Uterus (tissue), 2 donors: ENCODE measurements around the gene HMGXB3.

Experiments
- POLR2A ChIP-seq, 2 donors: fragments of 450-650 bp; IDR thresholded peaks; one replicate each; pipeline ENCODE4 v1.6.1; 2016; ENCODE audit warnings: antibody characterized with exemption in 2 of 2, mild to moderate bottlenecking in 1 of 2, moderate library complexity in 1 of 2
- TF ChIP-seq, protein P1 (sequence below), 4 experiments: fragments of 200-600 bp in 2 of 4; fragments of 450-650 bp in 2 of 4; sonication (generic) in 2 of 4; IDR thresholded peaks; one replicate each; pipeline ENCODE4 v1.5.1; 2016 to 2019; ENCODE audit warnings: antibody characterized with exemption in 4 of 4, mild to moderate bottlenecking in 2 of 4, moderate library complexity in 1 of 4

DNA sequence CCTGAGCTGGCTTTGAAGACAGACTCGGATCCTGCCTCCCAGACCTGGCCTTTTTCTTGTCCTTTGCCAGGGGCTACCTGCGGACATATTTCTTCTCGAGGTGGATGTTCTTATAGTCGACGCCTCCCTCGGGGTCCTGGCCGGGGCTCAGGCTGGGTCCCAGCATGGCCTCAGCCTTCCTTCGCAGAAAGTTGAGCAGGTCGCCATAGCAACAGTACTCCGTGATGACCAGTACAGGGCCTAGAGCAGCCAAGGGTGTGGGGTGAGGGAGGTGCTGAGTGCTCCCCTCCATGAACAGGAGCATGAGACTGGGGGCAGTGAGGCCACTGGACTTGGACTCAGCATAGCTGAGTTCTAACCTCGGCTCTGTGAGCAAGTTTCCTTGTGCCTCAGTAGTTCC is 59.1 kb downstream of the HMGXB3 start:
- TF ChIP-seq, protein P1, sequence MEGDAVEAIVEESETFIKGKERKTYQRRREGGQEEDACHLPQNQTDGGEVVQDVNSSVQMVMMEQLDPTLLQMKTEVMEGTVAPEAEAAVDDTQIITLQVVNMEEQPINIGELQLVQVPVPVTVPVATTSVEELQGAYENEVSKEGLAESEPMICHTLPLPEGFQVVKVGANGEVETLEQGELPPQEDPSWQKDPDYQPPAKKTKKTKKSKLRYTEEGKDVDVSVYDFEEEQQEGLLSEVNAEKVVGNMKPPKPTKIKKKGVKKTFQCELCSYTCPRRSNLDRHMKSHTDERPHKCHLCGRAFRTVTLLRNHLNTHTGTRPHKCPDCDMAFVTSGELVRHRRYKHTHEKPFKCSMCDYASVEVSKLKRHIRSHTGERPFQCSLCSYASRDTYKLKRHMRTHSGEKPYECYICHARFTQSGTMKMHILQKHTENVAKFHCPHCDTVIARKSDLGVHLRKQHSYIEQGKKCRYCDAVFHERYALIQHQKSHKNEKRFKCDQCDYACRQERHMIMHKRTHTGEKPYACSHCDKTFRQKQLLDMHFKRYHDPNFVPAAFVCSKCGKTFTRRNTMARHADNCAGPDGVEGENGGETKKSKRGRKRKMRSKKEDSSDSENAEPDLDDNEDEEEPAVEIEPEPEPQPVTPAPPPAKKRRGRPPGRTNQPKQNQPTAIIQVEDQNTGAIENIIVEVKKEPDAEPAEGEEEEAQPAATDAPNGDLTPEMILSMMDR (IDR thresholded peaks at IDR 0.05), result no peak
- TF ChIP-seq POLR2A (IDR thresholded peaks at IDR 0.05), result no peak
